LNCaP clone FGC (cell line): Measurements from ENCODE around the gene RSRC1.
"Not testable (repeated sequence)": the region's sequence is repeated elsewhere in the genome, so short reads cannot be mapped to it uniquely, and the experiment has no call there.

Experiments
- DNase-seq: peaks from one replicate; pipeline ENCODE4 v3.0.0-alpha.2; 2011; ENCODE audit warnings: low read depth
- H3K4me3 ChIP-seq: 2 replicates; pipeline ENCODE4 v1.5.1; 2011; ENCODE audit warnings: mild to moderate bottlenecking, low read depth, low read length, control low read depth
- CTCF ChIP-seq: IDR thresholded peaks from 2 replicates; pipeline ENCODE4 v1.5.1; 2012; ENCODE audit warnings: mild to moderate bottlenecking; ENCODE audit not compliant: control insufficient read depth, insufficient read depth; ENCODE audit errors: extremely low read depth

RSRC1 gene

GRCh38 chr3:158110658-158111018 lies 749 bp downstream of the RSRC1 start:
- peak; percentile 30 for DNase-seq
- peak overlapping the region; percentile 82 for H3K4me3 ChIP-seq
- no peak for TF ChIP-seq CTCF

GRCh38 chr3:158111861-158112260 lies 2.0 kb downstream of the RSRC1 start:
- no peak for DNase-seq
- H3K4me3 ChIP-seq = no peak overlapping the region
- no peak for TF ChIP-seq CTCF

GRCh38 chr3:158113595-158113994 lies 3.7 kb downstream of the RSRC1 start:
- DNase-seq, H3K4me3 ChIP-seq: not testable (repeated sequence)

- no peak for DNase-seq
- TF ChIP-seq CTCF = no peak
- H3K4me3 ChIP-seq = no peak overlapping the region
These were observed 10.4 kb downstream of the RSRC1 start for GRCh38 chr3:158120330-158120729.

GRCh38 chr3:158121295-158121694 lies 11.4 kb downstream of the RSRC1 start:
- DNase-seq = no peak
- no peak for TF ChIP-seq CTCF
- H3K4me3 ChIP-seq = no peak overlapping the region

DNA sequence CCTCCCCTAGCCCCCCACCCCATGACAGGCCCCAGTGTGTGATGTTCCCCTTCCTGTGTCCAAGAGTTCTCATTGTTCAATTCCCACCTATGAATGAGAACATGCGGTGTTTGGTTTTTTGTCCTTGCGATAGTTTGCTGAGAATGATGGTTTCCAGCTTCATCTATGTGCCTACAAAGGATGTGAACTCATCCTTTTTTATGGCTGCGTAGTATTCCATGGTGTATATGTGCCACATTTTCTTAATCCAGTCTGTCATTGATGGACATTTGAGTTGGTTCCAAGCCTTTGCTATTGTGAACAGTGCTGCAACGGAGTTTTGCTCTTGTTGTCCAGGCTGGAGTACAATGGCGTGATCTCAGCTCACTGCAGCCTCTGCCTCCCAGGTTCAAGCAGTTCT lies 12.8 kb downstream of the RSRC1 start:
- not testable (repeated sequence) for H3K4me3 ChIP-seq, DNase-seq

- H3K4me3 ChIP-seq = no peak overlapping the region
- no peak for DNase-seq
- TF ChIP-seq CTCF = no peak
These were observed 17.6 kb downstream of the RSRC1 start for GRCh38 chr3:158127250-158128219.

DNA sequence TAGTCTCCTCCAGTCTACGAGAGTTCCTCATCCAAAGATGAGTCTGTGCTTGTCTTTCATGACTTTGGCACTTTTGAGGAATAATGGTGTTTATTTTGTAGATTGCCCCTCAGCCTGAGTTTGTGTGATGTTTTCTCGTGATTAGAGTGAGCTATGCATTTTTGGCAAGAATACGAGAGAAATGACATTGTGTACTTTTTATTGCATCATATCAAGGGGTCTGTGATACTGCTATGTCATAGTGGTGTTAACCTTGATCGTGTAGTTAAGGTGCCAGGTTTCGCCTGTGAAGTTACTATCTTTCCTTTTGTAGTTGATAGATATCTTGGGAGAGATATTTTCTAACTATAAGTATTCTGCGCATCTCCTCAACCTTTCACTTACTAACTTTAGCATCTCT lies 18.9 kb downstream of the RSRC1 start:
- no peak for DNase-seq
- no peak overlapping the region for H3K4me3 ChIP-seq
- TF ChIP-seq CTCF = no peak
